OCI-LY7 (cell line): Measurements from ENCODE around the gene CIROP. TPM values are rescaled to one million over a fixed set of nuclear protein-coding genes. Genes with fewer than 3 reads are reported as not detected.

ENCODE experiments used
- Bru-seq: library from RNA; stranded (reverse); fragments of 400-500 nt; gene quantifications from one replicate; lab custom pipeline; 2021; lab: Mats Ljungman, UMichigan
- BruChase-seq, 2 experiments: library from RNA; stranded (reverse); fragments of 400-500 nt; gene quantifications; one replicate each; lab custom pipeline; 2021; lab: Mats Ljungman, UMichigan
- BruUV-seq: library from RNA; stranded (reverse); fragments of 400-500 nt; replicated peaks from 2 replicates; lab custom pipeline; 2021; lab: Mats Ljungman, UMichigan
- CTCF ChIA-PET: fragments of 300-600 bp; sonication (Branson Sonifier 250); formaldehyde crosslinking; loops from one replicate; lab custom pipeline; 2022; ENCODE audit warnings: antibody characterized with exemption; ENCODE audit not compliant: unreplicated experiment; lab: Charles Lee
- POLR2A ChIA-PET: fragments of 300-600 bp; sonication (Branson Sonifier 250); formaldehyde crosslinking; loops from one replicate; lab custom pipeline; 2022; ENCODE audit warnings: antibody characterized with exemption; lab: Charles Lee
- DNase-seq: peaks from one replicate; pipeline ENCODE4 v3.0.0-alpha.2; 2015; ENCODE audit warnings: low spot score
- H2AFZ ChIP-seq: fragments of 200-600 bp; sonication (generic), shearing (Covaris generic); 2 replicates; pipeline ENCODE4 v1.6.1; 2014; ENCODE audit warnings: mild to moderate bottlenecking, antibody characterized with exemption, low read length, moderate library complexity
- H3K27ac ChIP-seq: fragments of 200-600 bp; sonication (generic); 2 replicates; pipeline ENCODE4 v1.5.1; 2014; ENCODE audit warnings: mixed run types, low read depth, mild to moderate bottlenecking, moderate library complexity, low read length, inconsistent platforms; ENCODE audit not compliant: poor library complexity, severe bottlenecking
- H3K36me3 ChIP-seq: fragments of 200-600 bp; sonication (generic); 2 replicates; pipeline ENCODE4 v1.6.1; 2014; ENCODE audit warnings: mild to moderate bottlenecking, antibody characterized with exemption, low read length, moderate library complexity, mixed read lengths; ENCODE audit not compliant: insufficient read depth
- H3K4me1 ChIP-seq: fragments of 200-600 bp; sonication (generic); 2 replicates; pipeline ENCODE4 v1.5.1; 2014; ENCODE audit warnings: mild to moderate bottlenecking, low read length; ENCODE audit not compliant: insufficient read depth, poor library complexity, severe bottlenecking
- H3K4me2 ChIP-seq: fragments of 200-600 bp; sonication (generic); 2 replicates; pipeline ENCODE4 v1.6.1; 2014; ENCODE audit warnings: mild to moderate bottlenecking, low read length
- H3K4me3 ChIP-seq: fragments of 200-600 bp; sonication (generic); 2 replicates; pipeline ENCODE4 v1.5.1; 2014; ENCODE audit warnings: mild to moderate bottlenecking, low read depth, low read length; ENCODE audit not compliant: poor library complexity, severe bottlenecking
- H3K79me2 ChIP-seq: fragments of 200-600 bp; sonication (generic); 2 replicates; pipeline ENCODE4 v1.6.1; 2016; ENCODE audit warnings: low read depth, mild to moderate bottlenecking, low read length, moderate library complexity, mixed read lengths; ENCODE audit not compliant: insufficient read depth
- H3K9me2 ChIP-seq: fragments of 200-600 bp; sonication (generic); 2 replicates; pipeline ENCODE4 v1.6.1; 2016; ENCODE audit warnings: mild to moderate bottlenecking, low read length, mixed read lengths; ENCODE audit not compliant: insufficient read depth
- H3K9me3 ChIP-seq: fragments of 200-600 bp; sonication (generic); 2 replicates; pipeline ENCODE4 v1.6.1; 2014; ENCODE audit warnings: mild to moderate bottlenecking, mixed run types, low read length, mixed read lengths
- H4K20me1 ChIP-seq: fragments of 200-600 bp; sonication (generic); 2 replicates; pipeline ENCODE4 v1.6.1; 2014; ENCODE audit warnings: mild to moderate bottlenecking, antibody characterized with exemption, low read length, moderate library complexity, mixed read lengths; ENCODE audit not compliant: insufficient read depth
- EZH2phosphoT487 ChIP-seq: fragments of 200-600 bp; sonication (generic); IDR thresholded peaks from 2 replicates; pipeline ENCODE4 v1.6.1; 2018; ENCODE audit warnings: low read depth, borderline replicate concordance, mild to moderate bottlenecking, mixed run types, antibody characterized with exemption, low read length, moderate library complexity, mixed read lengths
- intact Hi-C: fragments of 100-400 bp; cut with micrococcal nuclease; formaldehyde crosslinking; loops from one replicate; pipeline ENCODE4 v1.10.0; 2022; ENCODE audit not compliant: unreplicated experiment
- long read RNA-seq: library from polyadenylated mRNA; stranded (forward); transcript quantifications from one replicate; pipeline ENCODE4 v2.0.0, GENCODE V29; 2022
- total RNA-seq, 2 experiments: library from RNA; depleted of rRNA in 1 of 2; stranded (reverse); fragments of >200 nt in 1 of 2; shearing (Covaris generic) in 1 of 2; gene quantifications; 2 replicates each; pipeline ENCODE4 v1.2.3, GENCODE V29; 2014 to 2022
- TF ChIP-seq, protein P1 (sequence below): fragments of 200-600 bp; sonication (generic); conservative IDR thresholded peaks from 2 replicates; pipeline ENCODE4 v1.5.1; 2014; ENCODE audit warnings: mild to moderate bottlenecking, antibody characterized with exemption, low read length, moderate library complexity, mixed read lengths

CIROP gene
- total RNA-seq (2014; rRNA removed; shearing (Covaris generic)) (not detected in 2 replicates), total RNA-seq (2022) (not detected in 2 replicates), Bru-seq, nascent RNA (not detected), BruChase-seq, experiment 1, labeled RNA remaining after a 6-hour chase (not detected), BruChase-seq, experiment 2, labeled RNA remaining after a 2-hour chase (not detected)
- long read RNA-seq, partial matches to known transcripts: 0 of 1 reads
- long read RNA-seq, other reads (novel, unspliced or antisense): 1 of 1 reads

DNA sequence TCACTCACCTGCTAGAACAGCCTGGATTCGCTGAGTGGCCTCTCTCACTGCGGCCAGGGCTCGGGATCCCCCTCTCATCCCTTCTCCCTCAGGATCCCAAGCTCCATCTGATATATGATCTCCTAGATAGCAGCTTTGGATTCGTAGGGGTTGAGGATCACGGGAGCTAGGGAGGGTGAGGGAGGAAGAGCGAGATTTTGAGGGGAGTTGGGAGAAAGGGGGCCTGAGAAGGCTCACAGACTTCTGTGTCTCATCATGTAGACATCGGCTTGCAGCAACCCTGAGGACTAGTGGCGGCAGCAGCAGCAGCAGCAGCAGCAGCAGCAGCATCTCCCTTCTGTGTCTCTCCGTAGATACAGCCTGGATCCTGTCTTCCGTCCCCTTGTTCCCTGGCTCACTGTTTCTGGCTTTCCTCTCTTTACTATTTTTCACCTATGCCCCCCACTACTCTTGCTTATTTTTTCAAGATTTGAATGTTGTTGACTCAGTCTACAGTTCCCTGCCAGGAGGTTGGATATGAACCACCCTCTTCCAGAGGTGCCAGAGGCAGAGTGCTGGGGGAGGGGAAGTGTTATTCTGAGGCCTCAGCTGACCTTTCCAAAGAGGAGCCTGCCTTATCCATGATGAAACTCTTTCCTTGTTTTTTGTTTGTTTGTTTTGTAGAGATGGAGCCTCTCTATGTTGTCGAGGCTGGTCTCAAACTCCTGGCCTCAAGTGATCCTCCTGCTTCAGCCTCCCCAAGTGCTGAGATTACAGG is at the start of gene CIROP:
Gene CIROP (minus strand): TSS at position 399 of the 757 bp plus-strand sequence. CDS start 69 bp downstream, at position 330.
- ChIA-PET POLR2A (interaction anchor here (0.7 kb wide), 1 partner anchor 494 kb away, joined by 3 read pairs; no protein-coding TSS in a partner anchor), CTCF (no interaction called here)
- no peaks in the 10 kb centered on the region for H3K4me1 ChIP-seq
- no peaks in the 10 kb centered on the region for H3K9me3 ChIP-seq
- no peak within 1 kb of the TSS for H2AFZ ChIP-seq
- H4K20me1 ChIP-seq: no peaks in the 10 kb centered on the region
- no peak for DNase-seq
- no peaks in the 10 kb centered on the region for H3K36me3 ChIP-seq
- no peaks in the 10 kb centered on the region for H3K9me2 ChIP-seq
- H3K79me2 ChIP-seq: no peaks in the 10 kb centered on the region
- intact Hi-C loops: no loop called here
- BruUV-seq: no TSS peak
- H3K4me3 ChIP-seq: no peak within 1 kb of the TSS
- no peak within 1 kb of the TSS for H3K4me2 ChIP-seq
- H3K27ac ChIP-seq: no peak within 1 kb of the TSS
- TF ChIP-seq, protein P1, sequence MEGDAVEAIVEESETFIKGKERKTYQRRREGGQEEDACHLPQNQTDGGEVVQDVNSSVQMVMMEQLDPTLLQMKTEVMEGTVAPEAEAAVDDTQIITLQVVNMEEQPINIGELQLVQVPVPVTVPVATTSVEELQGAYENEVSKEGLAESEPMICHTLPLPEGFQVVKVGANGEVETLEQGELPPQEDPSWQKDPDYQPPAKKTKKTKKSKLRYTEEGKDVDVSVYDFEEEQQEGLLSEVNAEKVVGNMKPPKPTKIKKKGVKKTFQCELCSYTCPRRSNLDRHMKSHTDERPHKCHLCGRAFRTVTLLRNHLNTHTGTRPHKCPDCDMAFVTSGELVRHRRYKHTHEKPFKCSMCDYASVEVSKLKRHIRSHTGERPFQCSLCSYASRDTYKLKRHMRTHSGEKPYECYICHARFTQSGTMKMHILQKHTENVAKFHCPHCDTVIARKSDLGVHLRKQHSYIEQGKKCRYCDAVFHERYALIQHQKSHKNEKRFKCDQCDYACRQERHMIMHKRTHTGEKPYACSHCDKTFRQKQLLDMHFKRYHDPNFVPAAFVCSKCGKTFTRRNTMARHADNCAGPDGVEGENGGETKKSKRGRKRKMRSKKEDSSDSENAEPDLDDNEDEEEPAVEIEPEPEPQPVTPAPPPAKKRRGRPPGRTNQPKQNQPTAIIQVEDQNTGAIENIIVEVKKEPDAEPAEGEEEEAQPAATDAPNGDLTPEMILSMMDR: no peak
- TF ChIP-seq EZH2phosphoT487: no peak

DNA sequence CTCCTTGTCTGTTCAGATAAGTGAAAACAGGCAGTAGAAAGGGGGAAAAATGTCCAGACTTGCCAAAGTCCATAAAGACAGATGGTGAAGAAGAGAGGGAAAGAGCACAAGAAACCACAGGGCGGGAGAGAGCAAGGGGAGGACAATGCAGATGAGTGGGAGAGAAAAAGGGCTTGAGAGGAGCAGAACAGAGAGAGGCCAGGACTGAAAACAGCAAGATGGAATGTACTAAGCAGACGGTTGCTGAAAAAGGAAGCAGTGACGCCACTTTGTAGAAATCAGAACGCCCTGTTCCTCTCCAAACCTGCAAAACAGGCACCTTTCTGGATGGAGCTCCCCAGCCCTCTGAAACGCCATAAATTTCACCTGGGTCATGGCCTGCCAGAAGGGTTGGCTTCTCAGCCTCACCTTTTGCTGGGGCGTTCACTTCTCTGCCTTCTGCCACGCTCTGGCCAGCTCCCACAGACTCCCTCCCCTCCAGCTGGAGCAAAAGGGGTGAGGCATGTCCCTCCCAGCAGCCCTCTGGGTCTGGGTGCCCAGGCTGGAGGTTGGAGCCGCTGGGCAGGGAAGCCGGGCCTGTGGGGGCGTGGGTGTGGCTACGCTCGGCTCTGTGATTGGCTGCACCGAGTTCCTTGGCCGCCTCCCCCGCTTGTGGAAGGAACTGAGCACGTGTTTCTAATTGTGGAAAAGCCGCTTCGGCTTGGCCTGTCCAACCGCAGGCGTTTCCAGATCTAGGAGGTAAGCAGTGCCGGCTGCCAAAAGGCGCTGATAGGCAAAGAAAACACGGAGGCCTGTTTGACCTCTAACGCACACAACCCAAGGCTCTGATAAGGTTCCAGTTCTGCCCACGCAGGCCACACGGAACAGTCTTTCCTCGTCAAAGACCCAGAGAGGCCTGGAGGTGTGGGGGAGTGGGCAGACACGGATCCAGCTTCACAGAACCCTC is 49.3 kb upstream of the CIROP start:
- Histone ChIP-seq H3K27ac (no peak overlapping the region), H2AFZ (no peak overlapping the region), H3K4me2 (no peak overlapping the region), H3K9me2 (no peaks in the 10 kb centered on the region), H3K9me3 (no peaks in the 10 kb centered on the region), H3K36me3 (no peaks in the 10 kb centered on the region), H3K79me2 (no peaks in the 10 kb centered on the region), H3K4me1 (no peaks in the 10 kb centered on the region), H3K4me3 (no peak overlapping the region), H4K20me1 (no peaks in the 10 kb centered on the region)
- CTCF ChIA-PET: no interaction called here
- POLR2A ChIA-PET: no interaction called here
- TF ChIP-seq EZH2phosphoT487: no peak
- TF ChIP-seq, protein P1: no peak
- no peak for DNase-seq
- intact Hi-C loops: no loop called here
- no TSS peak for BruUV-seq
